SK-N-SH (cell line): ENCODE results near the gene GFPT1. TPM values are rescaled to one million over a fixed set of nuclear protein-coding genes. Genes with fewer than 3 reads are reported as not detected.

ENCODE experiments used
- CTCF ChIA-PET: fragments of 300-600, 350-600 bp; formaldehyde crosslinking; extraction: SDS; loops from one replicate; lab custom pipeline; 2021; lab: Yijun Ruan, JAX
- POLR2A ChIA-PET: fragments of 350-600 bp; sonication (Branson Sonifier 250); formaldehyde crosslinking; extraction: SDS; loops from one replicate; lab custom pipeline; 2020; ENCODE audit warnings: antibody characterized with exemption, inconsistent platforms; lab: Yijun Ruan, JAX
- DNase-seq: peaks from one replicate; pipeline ENCODE4 v3.0.0; 2012
- H2AFZ ChIP-seq: fragments of 200-600 bp; sonication (generic); 2 replicates; pipeline ENCODE4 v1.8.1; 2016; ENCODE audit warnings: antibody characterized with exemption, mild to moderate bottlenecking, low read depth
- H3F3A ChIP-seq: fragments of 200-600 bp; sonication (generic); replicated peaks from 2 replicates; pipeline ENCODE3; 2016; ENCODE audit warnings: antibody characterized with exemption, mild to moderate bottlenecking; ENCODE audit not compliant: insufficient read depth
- H3K27ac ChIP-seq, 2 experiments: fragments of 200-500 bp in 1 of 2; fragments of 200-600 bp in 1 of 2; sonication (Bioruptor generic) in 1 of 2; sonication (generic), shearing (Covaris generic) in 1 of 2; 2 replicates each; pipeline versions ENCODE4 v1.5.1 to v1.6.1; 2014 to 2016; ENCODE audit warnings: low read depth in 2 of 2, inconsistent platforms in 1 of 2, low read length in 1 of 2, mild to moderate bottlenecking in 1 of 2, mixed read lengths in 1 of 2
- H3K27me3 ChIP-seq: fragments of 200-600 bp; sonication (generic), shearing (Covaris generic); 2 replicates; pipeline ENCODE4 v1.6.1; 2016; ENCODE audit warnings: mixed run types; ENCODE audit not compliant: insufficient read depth
- H3K36me3 ChIP-seq, 2 experiments: fragments of 200-500 bp in 1 of 2; fragments of 200-600 bp in 1 of 2; sonication (Bioruptor generic) in 1 of 2; sonication (generic) in 1 of 2; replicated peaks in 1 of 2; 2 replicates each; pipeline versions ENCODE3 to v1.5.1; 2014 to 2016; ENCODE audit warnings: low read length in 1 of 2, mild to moderate bottlenecking in 1 of 2; ENCODE audit not compliant: insufficient read depth in 2 of 2, control insufficient read depth in 1 of 2
- H3K4me1 ChIP-seq, 2 experiments: fragments of 200-500 bp in 1 of 2; fragments of 200-600 bp in 1 of 2; sonication (Bioruptor generic) in 1 of 2; sonication (generic), shearing (Covaris generic) in 1 of 2; 2 replicates each; pipeline versions ENCODE4 v1.5.1 to v1.6.1; 2014 to 2016; ENCODE audit warnings: low read depth in 1 of 2, low read length in 1 of 2, mixed run types in 1 of 2; ENCODE audit not compliant: insufficient read depth in 2 of 2, control insufficient read depth in 1 of 2
- H3K4me2 ChIP-seq: fragments of 200-600 bp; sonication (generic), shearing (Covaris generic); 2 replicates; pipeline ENCODE4 v1.6.1; 2017; ENCODE audit warnings: mixed run types
- H3K4me3 ChIP-seq, 2 experiments: fragments of 200-500 bp in 1 of 2; fragments of 200-600 bp in 1 of 2; sonication (Bioruptor generic) in 1 of 2; sonication (generic), shearing (Covaris generic) in 1 of 2; 2 replicates each; pipeline versions ENCODE4 v1.5.1 to v1.8.1; 2014 to 2016; ENCODE audit warnings: low read depth in 2 of 2, inconsistent platforms in 1 of 2, low read length in 1 of 2, mild to moderate bottlenecking in 1 of 2, mixed read lengths in 1 of 2, moderate library complexity in 1 of 2
- H3K79me2 ChIP-seq: fragments of 200-600 bp; sonication (generic); 2 replicates; pipeline ENCODE4 v1.8.1; 2017; ENCODE audit warnings: mild to moderate bottlenecking; ENCODE audit not compliant: insufficient read depth
- H3K9ac ChIP-seq: fragments of 200-600 bp; sonication (generic); 2 replicates; pipeline ENCODE4 v1.6.1; 2017; ENCODE audit warnings: mixed run types
- H3K9me2 ChIP-seq: fragments of 200-600 bp; sonication (generic); 2 replicates; pipeline ENCODE4 v1.6.1; 2017; ENCODE audit warnings: mixed run types
- H3K9me3 ChIP-seq: fragments of 200-600 bp; sonication (generic); 2 replicates; pipeline ENCODE4 v1.6.1; 2017; ENCODE audit warnings: mixed run types, mild to moderate bottlenecking, moderate library complexity
- H4K20me1 ChIP-seq: fragments of 200-600 bp; sonication (generic); 2 replicates; pipeline ENCODE4 v1.6.1; 2017; ENCODE audit warnings: mild to moderate bottlenecking, mixed run types; ENCODE audit not compliant: insufficient read depth
- CHD2 ChIP-seq: fragments of 150-350 bp; IDR thresholded peaks from 2 replicates; pipeline ENCODE4 v1.6.1; 2018; ENCODE audit warnings: low read length; ENCODE audit not compliant: partially characterized antibody
- CTCF ChIP-seq: fragments of 200-600 bp; sonication (generic); IDR thresholded peaks from 2 replicates; pipeline ENCODE4 v1.6.1; 2017; ENCODE audit warnings: antibody characterized with exemption, mild to moderate bottlenecking, moderate library complexity
- EZH2phosphoT487 ChIP-seq: fragments of 200-600 bp; sonication (generic); IDR thresholded peaks from 2 replicates; pipeline ENCODE4 v1.6.1; 2017; ENCODE audit warnings: low read depth, mixed run types, mild to moderate bottlenecking, antibody characterized with exemption, moderate library complexity, borderline replicate concordance
- FOSL2 ChIP-seq: IDR thresholded peaks from 2 replicates; pipeline ENCODE4 v1.4.0; 2012; ENCODE audit warnings: low read depth, mild to moderate bottlenecking, moderate library complexity, borderline replicate concordance
- FOXJ3 ChIP-seq: sonication (generic); formaldehyde crosslinking; IDR thresholded peaks from 2 replicates; pipeline ENCODE4 v1.5.1; 2020; ENCODE audit warnings: mild to moderate bottlenecking, missing genetic modification reagents
- FOXM1 ChIP-seq: IDR thresholded peaks from 2 replicates; pipeline ENCODE4 v1.4.0; 2012; ENCODE audit warnings: low read depth, mild to moderate bottlenecking
- MEF2A ChIP-seq: IDR thresholded peaks from 2 replicates; pipeline ENCODE4 v1.4.0; 2012; ENCODE audit warnings: low read depth, borderline replicate concordance
- NFIC ChIP-seq: IDR thresholded peaks from 2 replicates; pipeline ENCODE4 v1.4.0; 2012; ENCODE audit warnings: borderline replicate concordance
- PBX3 ChIP-seq: IDR thresholded peaks from 2 replicates; pipeline ENCODE4; 2012
- SIN3A ChIP-seq: IDR thresholded peaks from 2 replicates; pipeline ENCODE4 v1.6.1; 2012; ENCODE audit warnings: low read depth, mild to moderate bottlenecking, low read length, moderate library complexity, borderline replicate concordance
- SMC3 ChIP-seq: IDR thresholded peaks from 2 replicates; pipeline ENCODE4 v1.6.1; 2012; ENCODE audit warnings: low read depth, low read length, improper control_type of control experiment
- TCF12 ChIP-seq: IDR thresholded peaks from 2 replicates; pipeline ENCODE4 v1.4.0; 2012
- TEAD4 ChIP-seq: IDR thresholded peaks from 2 replicates; pipeline ENCODE4 v1.4.0; 2012; ENCODE audit warnings: mild to moderate bottlenecking, borderline replicate concordance; ENCODE audit not compliant: insufficient read depth
- ZBTB33 ChIP-seq: IDR thresholded peaks from 2 replicates; pipeline ENCODE4 v1.4.0; 2012; ENCODE audit warnings: low read depth, borderline replicate concordance
- WGBS: methylation state at CpG from one replicate; pipeline ENCODE4 v1.1.6; 2017; ENCODE audit warnings: low lambda C conversion rate; 5-methylcytosine and 5-hydroxymethylcytosine counted together
- polyA plus RNA-seq, 3 experiments: library from polyadenylated mRNA; depleted of rRNA; stranded (reverse); fragments of >200 nt; gene quantifications; 2 replicates each; pipeline ENCODE4 v1.2.3, GENCODE V29; 2012

The GFPT1 gene
- polyA plus RNA-seq, 1 of the 3 experiments (the other 2 are of a cell fraction), result 6.0 TPM

GRCh38 chr2:69389271-69389670 lies 2.2 kb upstream of the GFPT1 start:
- Histone ChIP-seq H3K36me3 (peaks cover 0 to 6% of the 10 kb centered on the region in 2 experiments), H3K79me2 (peaks cover 31% of the 10 kb centered on the region), H3K27ac (no peak overlapping the region), H3F3A (peaks cover 9% of the 10 kb centered on the region), H3K4me3 (no peak overlapping the region), H3K4me2 (no peak overlapping the region), H3K9ac (no peak overlapping the region)
- no peak for DNase-seq
- CTCF ChIA-PET, result interaction anchor here (0.6 to 1.0 kb wide), 2 partner anchors 65 to 90 kb away, joined by 3 to 4 read pairs; no protein-coding TSS in a partner anchor
- no peak for TF ChIP-seq TCF12
- TF ChIP-seq EZH2phosphoT487, result no peak
- no peak for TF ChIP-seq FOXJ3
- TF ChIP-seq PBX3, result no peak
- no peak for TF ChIP-seq CHD2
- TF ChIP-seq FOXM1, result no peak
- TF ChIP-seq ZBTB33, result no peak
- TF ChIP-seq SIN3A, result no peak
- no peak for TF ChIP-seq TEAD4
- TF ChIP-seq NFIC, result no peak
- no peak for TF ChIP-seq MEF2A
- TF ChIP-seq, all 33 proteins: peak for 0
- WGBS, result 95% methylated on average over 3 of the region's 3 CpGs
- Histone ChIP-seq H3K9me3 (no peaks in the 10 kb centered on the region), H3K27me3 (no peaks in the 10 kb centered on the region), H3K9me2 (no peaks in the 10 kb centered on the region), H3K4me1 (peaks cover 5 to 6% of the 10 kb centered on the region in 2 experiments; a peak in 3 of 4 replicates), H2AFZ (no peak overlapping the region), H4K20me1 (peaks cover 5% of the 10 kb centered on the region)
- POLR2A ChIA-PET, result no interaction called here

GRCh38 chr2:69387770-69388481 lies 899 bp upstream of the GFPT1 start:
- peak overlapping the region; percentile 81 for H3K4me2 ChIP-seq
- H3K9ac ChIP-seq, result peak overlapping the region; percentile 92
- peak overlapping the region; percentile 85 for H2AFZ ChIP-seq
- no peaks in the 10 kb centered on the region for H3K9me3 ChIP-seq
- peaks cover 9% of the 10 kb centered on the region for H3F3A ChIP-seq
- CTCF ChIA-PET, result interaction anchor here (1.8 to 4.5 kb wide), 2 partner anchors 11 to 50 kb away, joined by 6 to 36 read pairs; partner anchors contain the start of gene NFU1
- H3K27me3 ChIP-seq, result no peaks in the 10 kb centered on the region
- H3K36me3 ChIP-seq, result peaks cover under 1 to 8% of the 10 kb centered on the region in 2 experiments
- POLR2A ChIA-PET, result no interaction called here
- peak; percentile 25 for DNase-seq
- H3K4me3 ChIP-seq, result peak overlapping the region; percentile 77 to 92
- peaks cover 16% of the 10 kb centered on the region for H4K20me1 ChIP-seq
- peaks cover 44% of the 10 kb centered on the region for H3K79me2 ChIP-seq
- 80% methylated on average over 14 of the region's 14 CpGs for WGBS
- peak overlapping the region; percentile 79 to 90 for H3K27ac ChIP-seq
- no peaks in the 10 kb centered on the region for H3K9me2 ChIP-seq
- peaks cover 6 to 11% of the 10 kb centered on the region in 2 experiments; a peak in 3 of 4 replicates for H3K4me1 ChIP-seq
- no peak for TF ChIP-seq SMC3
- no peak for TF ChIP-seq SIN3A
- no peak for TF ChIP-seq FOSL2
- TF ChIP-seq ZBTB33, result no peak
- TF ChIP-seq CTCF, result no peak
- no peak for TF ChIP-seq TEAD4
